ENCODE measurements around the gene SFPQ. TPM values are rescaled to one million over a fixed set of nuclear protein-coding genes. Genes with fewer than 3 reads are reported as not detected.

The SFPQ gene
- total RNA-seq, 1 donor from 2014 or later, result 116 TPM

DNA sequence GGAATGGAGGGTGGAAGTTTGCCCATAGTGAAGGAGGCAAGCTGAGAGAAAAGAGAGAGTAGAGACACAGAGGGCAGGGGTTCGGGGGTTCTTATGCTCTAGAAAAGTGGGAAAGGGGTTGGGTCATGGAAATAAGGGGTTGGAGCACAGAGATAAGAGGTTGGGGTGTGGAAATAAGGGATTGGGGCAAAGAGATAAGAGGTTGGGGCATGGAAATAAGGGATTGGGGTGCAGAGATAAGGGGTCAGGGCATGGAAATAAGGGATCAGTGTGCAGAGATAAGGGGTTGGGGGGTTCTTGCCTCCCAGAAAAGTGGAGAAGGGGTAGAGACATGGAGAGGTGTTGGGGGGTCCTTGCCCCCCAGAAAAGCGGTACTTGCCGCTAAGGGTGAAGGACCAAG, 56.2 kb downstream of the SFPQ start:
- ATAC-seq, result no peak

Other genes starting within 250 kb of the SFPQ start
- gene TMEM35B, start 207.8 kb downstream of the SFPQ start, total RNA-seq, result 4.2 TPM
- gene ZMYM6, start 161.2 kb downstream of the SFPQ start, total RNA-seq, result 14.9 TPM
- gene ZMYM1, start 113.8 kb downstream of the SFPQ start, total RNA-seq, result 17.5 TPM
- 23.2 TPM for gene ZMYM4, start 75.6 kb upstream of the SFPQ start, total RNA-seq